GM12878 (cell line): ENCODE data around the gene MFAP2. TPM values are rescaled to one million over a fixed set of nuclear protein-coding genes. Genes with fewer than 3 reads are reported as not detected.

Experiments used
- ATF7 ChIP-seq: fragments of 450-650 bp; IDR thresholded peaks from 2 replicates; pipeline ENCODE4 v1.6.1; 2016; ENCODE audit warnings: low read depth, mild to moderate bottlenecking
- BRCA1 ChIP-seq: IDR thresholded peaks from 2 replicates; pipeline ENCODE4 v1.6.1; 2011; ENCODE audit warnings: low read depth, low read length, improper control_type of control experiment
- CEBPB ChIP-seq, 2 experiments: fragments of 150-350 bp in 1 of 2; IDR thresholded peaks; 2 replicates each; pipeline ENCODE4 v1.6.1; 2012 to 2014; ENCODE audit warnings: low read depth in 2 of 2, low read length in 2 of 2, borderline replicate concordance in 1 of 2, inconsistent platforms in 1 of 2
- EP300 ChIP-seq, 2 experiments: fragments of 150-350 bp in 1 of 2; IDR thresholded peaks; 2 replicates each; pipeline ENCODE4 v1.6.1; 2011 to 2012; ENCODE audit warnings: low read depth in 2 of 2, low read length in 2 of 2, borderline replicate concordance in 1 of 2, improper control_type of control experiment in 1 of 2, inconsistent platforms in 1 of 2; ENCODE audit not compliant: control insufficient read depth in 1 of 2
- ESRRA ChIP-seq: IDR thresholded peaks from 2 replicates; pipeline ENCODE4 v1.6.1; 2012; ENCODE audit warnings: mild to moderate bottlenecking, low read length, improper control_type of control experiment
- HDAC2 ChIP-seq: fragments of 200-600 bp; sonication (generic); IDR thresholded peaks from 2 replicates; pipeline ENCODE4 v1.6.1; 2017
- HDAC6 ChIP-seq: fragments of 200-600 bp; sonication (generic); IDR thresholded peaks from one replicate; pipeline ENCODE4 v1.8.0; 2017; ENCODE audit warnings: antibody characterized with exemption; ENCODE audit not compliant: unreplicated experiment
- IKZF2 ChIP-seq, 2 experiments: fragments of 450-650 bp; IDR thresholded peaks; 2 replicates each; pipeline ENCODE4 v1.6.1; 2017; ENCODE audit warnings: mild to moderate bottlenecking in 2 of 2, moderate library complexity in 2 of 2
- MEF2A ChIP-seq: IDR thresholded peaks from 2 replicates; pipeline ENCODE4 v1.6.1; 2011; ENCODE audit warnings: low read depth, mild to moderate bottlenecking, low read length, moderate library complexity; ENCODE audit not compliant: insufficient read depth
- MTA3 ChIP-seq: IDR thresholded peaks from 2 replicates; pipeline ENCODE4 v1.6.1; 2012; ENCODE audit warnings: low read length, inconsistent platforms, borderline replicate concordance
- NFYA ChIP-seq: IDR thresholded peaks from 2 replicates; pipeline ENCODE4 v1.6.1; 2011; ENCODE audit warnings: low read depth, mild to moderate bottlenecking, low read length, improper control_type of control experiment, borderline replicate concordance
- POU2F2 ChIP-seq: IDR thresholded peaks from 3 replicates; pipeline ENCODE4 v1.6.1; 2011; ENCODE audit warnings: low read depth, mild to moderate bottlenecking, low read length, borderline replicate concordance
- RAD21 ChIP-seq: IDR thresholded peaks from 2 replicates; pipeline ENCODE4 v1.6.1; 2011; ENCODE audit warnings: mild to moderate bottlenecking, low read depth, low read length, moderate library complexity; ENCODE audit not compliant: insufficient read depth
- RBBP5 ChIP-seq: fragments of 200-600 bp; sonication (generic); conservative IDR thresholded peaks from 2 replicates; pipeline ENCODE4 v1.6.1; 2016
- RCOR1 ChIP-seq: conservative IDR thresholded peaks from 2 replicates; pipeline ENCODE4 v1.6.1; 2012; ENCODE audit warnings: low read depth, low read length, improper control_type of control experiment
- RUNX3 ChIP-seq: IDR thresholded peaks from 2 replicates; pipeline ENCODE4 v1.6.1; 2012; ENCODE audit warnings: low read length, inconsistent platforms
- SMAD5 ChIP-seq: IDR thresholded peaks from 2 replicates; pipeline ENCODE4 v1.6.1; 2016; ENCODE audit warnings: antibody characterized with exemption, low read depth
- SPI1 ChIP-seq: IDR thresholded peaks from 2 replicates; pipeline ENCODE4 v1.6.1; 2011; ENCODE audit warnings: low read depth, mild to moderate bottlenecking, low read length, moderate library complexity, borderline replicate concordance; ENCODE audit not compliant: insufficient read depth
- STAT3 ChIP-seq: IDR thresholded peaks from 2 replicates; pipeline ENCODE4 v1.6.1; 2011; ENCODE audit warnings: low read depth, low read length, improper control_type of control experiment
- TCF3 ChIP-seq: IDR thresholded peaks from 2 replicates; pipeline ENCODE4 v1.6.1; 2012; ENCODE audit warnings: low read depth, mild to moderate bottlenecking, low read length, borderline replicate concordance; ENCODE audit not compliant: insufficient read depth
- WRNIP1 ChIP-seq: IDR thresholded peaks from 2 replicates; pipeline ENCODE4 v1.6.1; 2011; ENCODE audit warnings: low read depth, low read length, improper control_type of control experiment, borderline replicate concordance
- YY1 ChIP-seq: IDR thresholded peaks from 2 replicates; pipeline ENCODE4 v1.6.1; 2011; ENCODE audit warnings: low read depth, mild to moderate bottlenecking, low read length
- ZNF24 ChIP-seq: fragments of 450-650 bp; IDR thresholded peaks from 2 replicates; pipeline ENCODE4 v1.6.1; 2017; ENCODE audit warnings: antibody characterized with exemption, mild to moderate bottlenecking
- ZNF274 ChIP-seq: IDR thresholded peaks from one replicate; pipeline ENCODE4 v1.8.0; 2011; ENCODE audit not compliant: insufficient read length, insufficient read depth
- ZNF622 ChIP-seq: fragments of 450-650 bp; IDR thresholded peaks from 2 replicates; pipeline ENCODE4 v1.6.1; 2017; ENCODE audit warnings: mild to moderate bottlenecking, inconsistent platforms
- ZZZ3 ChIP-seq: IDR thresholded peaks from 2 replicates; pipeline ENCODE4 v1.6.1; 2011; ENCODE audit warnings: low read depth; ENCODE audit not compliant: control insufficient read depth, insufficient read length
- polyA plus RNA-seq, 11 experiments: library from polyadenylated mRNA; depleted of rRNA in 4 of 11; unstranded in 6 of 11; stranded (reverse) in 5 of 11; fragments of >200 nt; fragmentation: Nextera tagmentation in 4 of 11; fragmentation: Illumina TruSeq in 1 of 11; extraction: Ambion mirVana in 4 of 11; extraction: Trizol in 1 of 11; gene quantifications; 1 replicate in 1 of 11; 2 replicates in 10 of 11; pipeline versions ENCODE4 v1.2.1 to v1.2.3, GENCODE V29; 2011 to 2016; ENCODE audit warnings: inconsistent platforms in 2 of 11, missing spikeins in 2 of 11, low read depth in 1 of 11
- total RNA-seq, 4 experiments: library from RNA; depleted of rRNA in 3 of 4; stranded (reverse); fragments of >200 nt in 3 of 4; fragmentation: Illumina TruSeq in 1 of 4; extraction: Trizol in 1 of 4; gene quantifications; 2 replicates each; pipeline versions ENCODE4 v1.2.1 to v1.2.3, GENCODE V29; 2013 to 2021
- TF ChIP-seq, protein P1 (sequence below): fragments of 450-650 bp; formaldehyde crosslinking; IDR thresholded peaks from 2 replicates; pipeline ENCODE4 v1.5.0; 2022; ENCODE audit warnings: mild to moderate bottlenecking, missing genetic modification characterization
- TF ChIP-seq, protein P2 (sequence below): fragments of 450-650 bp; IDR thresholded peaks from 2 replicates; pipeline ENCODE4 v1.6.1; 2017; ENCODE audit warnings: mild to moderate bottlenecking

Gene MFAP2
- total and polyA plus RNA-seq, 10 of the 15 experiments (the other 5 are each of a cell fraction or from before 2014, with no cell fraction given) = 0.16 TPM; not detected in 9

DNA sequence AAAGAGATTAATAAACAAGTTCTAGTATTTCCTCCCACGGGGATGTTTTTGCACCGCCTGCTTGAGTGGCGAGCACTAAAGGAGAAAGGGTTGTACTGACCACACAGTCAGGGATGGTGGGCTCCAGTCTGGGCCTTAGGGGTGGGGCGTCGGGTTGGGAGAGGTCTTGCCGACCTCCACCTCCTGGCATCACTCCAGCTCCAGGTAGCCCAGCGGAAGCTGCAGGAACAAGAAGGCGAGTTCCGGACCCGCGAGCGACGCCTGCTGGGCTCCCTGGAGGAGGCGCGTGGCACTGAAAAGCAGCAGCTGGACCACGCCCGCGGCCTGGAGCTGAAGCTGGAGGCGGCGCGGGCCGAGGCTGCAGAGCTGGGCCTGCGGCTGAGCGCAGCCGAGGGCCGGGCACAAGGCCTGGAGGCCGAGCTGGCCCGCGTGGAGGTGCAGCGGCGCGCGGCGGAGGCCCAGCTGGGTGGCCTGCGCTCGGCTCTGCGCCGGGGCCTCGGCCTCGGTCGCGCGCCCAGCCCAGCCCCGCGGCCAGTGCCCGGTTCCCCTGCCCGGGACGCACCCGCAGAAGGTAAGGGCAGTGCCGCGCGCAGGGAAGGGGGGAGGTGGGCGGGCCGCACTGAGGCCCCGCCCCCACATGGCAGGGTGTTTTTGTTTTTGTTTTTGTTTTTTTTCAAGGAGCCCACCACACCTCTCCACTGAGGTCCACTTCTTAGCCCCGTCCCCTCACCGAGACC, 19.7 kb downstream of the MFAP2 start (continued):
- TF ChIP-seq, protein P1, sequence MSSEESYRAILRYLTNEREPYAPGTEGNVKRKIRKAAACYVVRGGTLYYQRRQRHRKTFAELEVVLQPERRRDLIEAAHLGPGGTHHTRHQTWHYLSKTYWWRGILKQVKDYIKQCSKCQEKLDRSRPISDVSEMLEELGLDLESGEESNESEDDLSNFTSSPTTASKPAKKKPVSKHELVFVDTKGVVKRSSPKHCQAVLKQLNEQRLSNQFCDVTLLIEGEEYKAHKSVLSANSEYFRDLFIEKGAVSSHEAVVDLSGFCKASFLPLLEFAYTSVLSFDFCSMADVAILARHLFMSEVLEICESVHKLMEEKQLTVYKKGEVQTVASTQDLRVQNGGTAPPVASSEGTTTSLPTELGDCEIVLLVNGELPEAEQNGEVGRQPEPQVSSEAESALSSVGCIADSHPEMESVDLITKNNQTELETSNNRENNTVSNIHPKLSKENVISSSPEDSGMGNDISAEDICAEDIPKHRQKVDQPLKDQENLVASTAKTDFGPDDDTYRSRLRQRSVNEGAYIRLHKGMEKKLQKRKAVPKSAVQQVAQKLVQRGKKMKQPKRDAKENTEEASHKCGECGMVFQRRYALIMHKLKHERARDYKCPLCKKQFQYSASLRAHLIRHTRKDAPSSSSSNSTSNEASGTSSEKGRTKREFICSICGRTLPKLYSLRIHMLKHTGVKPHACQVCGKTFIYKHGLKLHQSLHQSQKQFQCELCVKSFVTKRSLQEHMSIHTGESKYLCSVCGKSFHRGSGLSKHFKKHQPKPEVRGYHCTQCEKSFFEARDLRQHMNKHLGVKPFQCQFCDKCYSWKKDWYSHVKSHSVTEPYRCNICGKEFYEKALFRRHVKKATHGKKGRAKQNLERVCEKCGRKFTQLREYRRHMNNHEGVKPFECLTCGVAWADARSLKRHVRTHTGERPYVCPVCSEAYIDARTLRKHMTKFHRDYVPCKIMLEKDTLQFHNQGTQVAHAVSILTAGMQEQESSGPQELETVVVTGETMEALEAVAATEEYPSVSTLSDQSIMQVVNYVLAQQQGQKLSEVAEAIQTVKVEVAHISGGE = no peak
- no peak for TF ChIP-seq HDAC2
- no peak for TF ChIP-seq EP300 (IDR thresholded peaks at IDR 0.05; ENCODE audit: borderline replicate concordance in 1 of 2, control insufficient read depth in 1 of 2, low read depth in 2 of 2, low read length in 2 of 2)
- TF ChIP-seq POU2F2 = no peak
- TF ChIP-seq BRCA1 = no peak
- no peak for TF ChIP-seq ZNF274
- no peak for TF ChIP-seq STAT3
- TF ChIP-seq YY1 = peak; percentile 44; the same call in 1 of the 2 replicates
- no peak for TF ChIP-seq SMAD5
- TF ChIP-seq MEF2A = no peak
- TF ChIP-seq, protein P2, sequence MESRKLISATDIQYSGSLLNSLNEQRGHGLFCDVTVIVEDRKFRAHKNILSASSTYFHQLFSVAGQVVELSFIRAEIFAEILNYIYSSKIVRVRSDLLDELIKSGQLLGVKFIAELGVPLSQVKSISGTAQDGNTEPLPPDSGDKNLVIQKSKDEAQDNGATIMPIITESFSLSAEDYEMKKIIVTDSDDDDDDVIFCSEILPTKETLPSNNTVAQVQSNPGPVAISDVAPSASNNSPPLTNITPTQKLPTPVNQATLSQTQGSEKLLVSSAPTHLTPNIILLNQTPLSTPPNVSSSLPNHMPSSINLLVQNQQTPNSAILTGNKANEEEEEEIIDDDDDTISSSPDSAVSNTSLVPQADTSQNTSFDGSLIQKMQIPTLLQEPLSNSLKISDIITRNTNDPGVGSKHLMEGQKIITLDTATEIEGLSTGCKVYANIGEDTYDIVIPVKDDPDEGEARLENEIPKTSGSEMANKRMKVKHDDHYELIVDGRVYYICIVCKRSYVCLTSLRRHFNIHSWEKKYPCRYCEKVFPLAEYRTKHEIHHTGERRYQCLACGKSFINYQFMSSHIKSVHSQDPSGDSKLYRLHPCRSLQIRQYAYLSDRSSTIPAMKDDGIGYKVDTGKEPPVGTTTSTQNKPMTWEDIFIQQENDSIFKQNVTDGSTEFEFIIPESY = no peak
- TF ChIP-seq NFYA = no peak
- TF ChIP-seq RAD21 = peak; percentile 44
- TF ChIP-seq HDAC6 = no peak
- peak; percentile 64; the same call in 1 of the 2 replicates for TF ChIP-seq TCF3
- TF ChIP-seq WRNIP1 = no peak
- TF ChIP-seq ESRRA = no peak
- TF ChIP-seq RBBP5 = no peak
- TF ChIP-seq RUNX3 = peak; percentile 25; the same call in 1 of the 2 replicates
- no peak for TF ChIP-seq ZZZ3
- no peak for TF ChIP-seq SPI1
- TF ChIP-seq ATF7 = no peak
- peak in 1 of 2 experiments; percentile 29; a peak in 1 of 4 replicates for TF ChIP-seq IKZF2 (IDR thresholded peaks at IDR 0.05)
- no peak for TF ChIP-seq CEBPB (IDR thresholded peaks at IDR 0.05; ENCODE audit: borderline replicate concordance in 1 of 2, low read depth in 2 of 2, low read length in 2 of 2)
- no peak for TF ChIP-seq MTA3
- no peak for TF ChIP-seq ZNF24
- TF ChIP-seq ZNF622 = no peak
- no peak for TF ChIP-seq RCOR1
